Activated naive CD4-positive, alpha-beta T cell treated with anti-CD3 and anti-CD28 coated beads, Interleukin-2, amount 10 ng/mL, durations not matched to agents 7 days and 5 days (primary cell): Measurements from ENCODE around the gene MAGIX.

Experiments
- CTCF ChIA-PET: fragments of 350-600 bp; sonication (Branson Sonifier 250); formaldehyde crosslinking; loops from one replicate; lab custom pipeline; 2021; ENCODE audit warnings: antibody characterized with exemption; lab: Charles Lee
- DNase-seq: peaks from one replicate; pipeline ENCODE4 v3.0.0-alpha.2; 2020
- H3K27ac Mint-ChIP-seq: one replicate; pipeline ENCODE4 v1.8.0; 2021; ENCODE audit warnings: mild to moderate bottlenecking, moderate library complexity, mixed read lengths
- H3K27me3 Mint-ChIP-seq: one replicate; pipeline ENCODE4 v1.8.0; 2021; ENCODE audit warnings: mild to moderate bottlenecking, mixed read lengths
- H3K36me3 Mint-ChIP-seq: one replicate; pipeline ENCODE4 v1.8.0; 2021; ENCODE audit warnings: mixed read lengths
- H3K4me1 Mint-ChIP-seq: one replicate; pipeline ENCODE4 v1.8.0; 2021; ENCODE audit warnings: mixed read lengths
- H3K4me3 Mint-ChIP-seq: one replicate; pipeline ENCODE4 v1.8.0; 2021; ENCODE audit warnings: mild to moderate bottlenecking, moderate library complexity, mixed read lengths
- H3K9me3 Mint-ChIP-seq: one replicate; pipeline ENCODE4 v1.8.0; 2021; ENCODE audit warnings: mixed read lengths

MAGIX gene

GRCh38 chrX:49178537-49178936 is 16.0 kb downstream of the MAGIX start:
- Mint-ChIP-seq H3K4me3 (no peak overlapping the region), H3K9me3 (no peaks in the 10 kb centered on the region), H3K27me3 (no peaks in the 10 kb centered on the region), H3K36me3 (peaks cover 54% of the 10 kb centered on the region), H3K27ac (no peak overlapping the region), H3K4me1 (peaks cover 35% of the 10 kb centered on the region)
- DNase-seq: no peak
- CTCF ChIA-PET: no interaction called here

- Mint-ChIP-seq H3K36me3 (peaks cover 48% of the 10 kb centered on the region), H3K27me3 (no peaks in the 10 kb centered on the region), H3K4me1 (peaks cover 37% of the 10 kb centered on the region), H3K27ac (peak overlapping the region; percentile 54), H3K4me3 (no peak overlapping the region), H3K9me3 (no peaks in the 10 kb centered on the region)
- CTCF ChIA-PET: no interaction called here
- no peak for DNase-seq
These were observed 16.8 kb downstream of the MAGIX start for GRCh38 chrX:49179358-49179757.

GRCh38 chrX:49183701-49184281 is 21.2 kb downstream of the MAGIX start:
- Mint-ChIP-seq H3K27me3 (no peaks in the 10 kb centered on the region), H3K9me3 (no peaks in the 10 kb centered on the region), H3K36me3 (peaks cover 26% of the 10 kb centered on the region), H3K4me3 (no peak overlapping the region), H3K4me1 (peaks cover 35% of the 10 kb centered on the region), H3K27ac (no peak overlapping the region)
- DNase-seq: no peak
- CTCF ChIA-PET: no interaction called here

- Mint-ChIP-seq H3K4me1 (peaks cover 32% of the 10 kb centered on the region), H3K27me3 (no peaks in the 10 kb centered on the region), H3K4me3 (peak overlapping the region; percentile 83), H3K36me3 (peaks cover 19% of the 10 kb centered on the region), H3K27ac (peak overlapping the region; percentile 73), H3K9me3 (no peaks in the 10 kb centered on the region)
- CTCF ChIA-PET: no interaction called here
- peak; percentile 58 for DNase-seq
These were observed 22.0 kb downstream of the MAGIX start for GRCh38 chrX:49184294-49185281.

GRCh38 chrX:49186125-49187027 is 23.8 kb downstream of the MAGIX start, which contains the start of gene PRICKLE3:
TSS of gene PRICKLE3 (minus strand) at chrX:49186373. CDS start at chrX:49186297, 76 bp downstream.
- peaks cover 44% of the 10 kb centered on the region for H3K4me1 Mint-ChIP-seq
- peaks cover 10% of the 10 kb centered on the region for H3K36me3 Mint-ChIP-seq
- no peaks in the 10 kb centered on the region for H3K27me3 Mint-ChIP-seq
- peak; percentile 84 for DNase-seq
- H3K4me3 Mint-ChIP-seq: peak within 1 kb of the TSS; percentile 83
- H3K27ac Mint-ChIP-seq: peak within 1 kb of the TSS; percentile 73
- CTCF ChIA-PET: no interaction called here
- no peaks in the 10 kb centered on the region for H3K9me3 Mint-ChIP-seq

- no peak overlapping the region for H3K27ac Mint-ChIP-seq
- peaks cover 44% of the 10 kb centered on the region for H3K4me1 Mint-ChIP-seq
- H3K36me3 Mint-ChIP-seq: peaks cover 10% of the 10 kb centered on the region
- H3K4me3 Mint-ChIP-seq: peak overlapping the region; percentile 83
- H3K9me3 Mint-ChIP-seq: no peaks in the 10 kb centered on the region
- CTCF ChIA-PET: interaction anchor here (1.1 kb wide), 1 partner anchor 25 kb away, joined by 4 read pairs; no protein-coding TSS in a partner anchor
- no peak for DNase-seq
- H3K27me3 Mint-ChIP-seq: no peaks in the 10 kb centered on the region
These were observed 24.5 kb downstream of the MAGIX start for GRCh38 chrX:49187028-49187394.

- no peak overlapping the region for H3K27ac Mint-ChIP-seq
- peaks cover 5% of the 10 kb centered on the region for H3K36me3 Mint-ChIP-seq
- H3K9me3 Mint-ChIP-seq: no peaks in the 10 kb centered on the region
- CTCF ChIA-PET: interaction anchor here (1.1 kb wide), 1 partner anchor 26 kb away, joined by 4 read pairs; no protein-coding TSS in a partner anchor
- H3K4me3 Mint-ChIP-seq: no peak overlapping the region
- DNase-seq: no peak
- peaks cover 48% of the 10 kb centered on the region for H3K4me1 Mint-ChIP-seq
- no peaks in the 10 kb centered on the region for H3K27me3 Mint-ChIP-seq
These were observed 25.0 kb downstream of the MAGIX start for GRCh38 chrX:49187526-49187925.

GRCh38 chrX:49188468-49189076 is 26.0 kb downstream of the MAGIX start:
- peaks cover 4% of the 10 kb centered on the region for H3K36me3 Mint-ChIP-seq
- peaks cover 58% of the 10 kb centered on the region for H3K4me1 Mint-ChIP-seq
- H3K9me3 Mint-ChIP-seq: no peaks in the 10 kb centered on the region
- H3K27me3 Mint-ChIP-seq: no peaks in the 10 kb centered on the region
- CTCF ChIA-PET: no interaction called here
- no peak for DNase-seq
- H3K4me3 Mint-ChIP-seq: no peak overlapping the region
- no peak overlapping the region for H3K27ac Mint-ChIP-seq

- peaks cover 4% of the 10 kb centered on the region for H3K36me3 Mint-ChIP-seq
- CTCF ChIA-PET: no interaction called here
- H3K4me1 Mint-ChIP-seq: peaks cover 56% of the 10 kb centered on the region
- peak overlapping the region; percentile 62 for H3K27ac Mint-ChIP-seq
- peak overlapping the region; percentile 88 for H3K4me3 Mint-ChIP-seq
- DNase-seq: no peak
- H3K27me3 Mint-ChIP-seq: no peaks in the 10 kb centered on the region
- H3K9me3 Mint-ChIP-seq: no peaks in the 10 kb centered on the region
These were observed 27.0 kb downstream of the MAGIX start for GRCh38 chrX:49189606-49190005.

GRCh38 chrX:49190821-49191573 is 28.4 kb downstream of the MAGIX start:
- DNase-seq: peak; percentile 90
- Mint-ChIP-seq H3K9me3 (no peaks in the 10 kb centered on the region), H3K4me1 (peaks cover 49% of the 10 kb centered on the region), H3K4me3 (peak overlapping the region; percentile 88), H3K27me3 (no peaks in the 10 kb centered on the region), H3K27ac (peak overlapping the region; percentile 89), H3K36me3 (peaks cover 2% of the 10 kb centered on the region)
- CTCF ChIA-PET: interaction anchor here (0.7 kb wide), 1 partner anchor 25 kb away, joined by 3 read pairs; no protein-coding TSS in a partner anchor

GRCh38 chrX:49191574-49192011 is 29.0 kb downstream of the MAGIX start:
- H3K27ac Mint-ChIP-seq: peak overlapping the region; percentile 86
- H3K4me1 Mint-ChIP-seq: peaks cover 46% of the 10 kb centered on the region
- peaks cover 2% of the 10 kb centered on the region for H3K36me3 Mint-ChIP-seq
- DNase-seq: no peak
- H3K27me3 Mint-ChIP-seq: no peaks in the 10 kb centered on the region
- no peaks in the 10 kb centered on the region for H3K9me3 Mint-ChIP-seq
- H3K4me3 Mint-ChIP-seq: peak overlapping the region; percentile 88
- CTCF ChIA-PET: interaction anchor here (1.1 to 2.5 kb wide), 3 partner anchors 17 to 78 kb away, joined by 5 to 12 read pairs (median 6); partner anchors contain the start of genes PLP2 and PPP1R3F

GRCh38 chrX:49192722-49193328 is 30.3 kb downstream of the MAGIX start:
- CTCF ChIA-PET: interaction anchor here (0.6 to 2.5 kb wide), 20 partner anchors 15 to 731 kb away, joined by 3 to 12 read pairs (median 5); partner anchors contain the start of genes PLP2 and PPP1R3F
- Mint-ChIP-seq H3K4me1 (peaks cover 40% of the 10 kb centered on the region), H3K9me3 (no peaks in the 10 kb centered on the region), H3K36me3 (peaks cover 2% of the 10 kb centered on the region), H3K27me3 (peaks cover 1% of the 10 kb centered on the region), H3K4me3 (peak overlapping the region; percentile 52), H3K27ac (peak overlapping the region; percentile 73)
- peak; percentile 48 for DNase-seq
